ENCODE data around the gene KIAA0753.
A peak's percentile ranks its signal among the peaks of the same experiment; 100 is the strongest.

The KIAA0753 gene

DNA sequence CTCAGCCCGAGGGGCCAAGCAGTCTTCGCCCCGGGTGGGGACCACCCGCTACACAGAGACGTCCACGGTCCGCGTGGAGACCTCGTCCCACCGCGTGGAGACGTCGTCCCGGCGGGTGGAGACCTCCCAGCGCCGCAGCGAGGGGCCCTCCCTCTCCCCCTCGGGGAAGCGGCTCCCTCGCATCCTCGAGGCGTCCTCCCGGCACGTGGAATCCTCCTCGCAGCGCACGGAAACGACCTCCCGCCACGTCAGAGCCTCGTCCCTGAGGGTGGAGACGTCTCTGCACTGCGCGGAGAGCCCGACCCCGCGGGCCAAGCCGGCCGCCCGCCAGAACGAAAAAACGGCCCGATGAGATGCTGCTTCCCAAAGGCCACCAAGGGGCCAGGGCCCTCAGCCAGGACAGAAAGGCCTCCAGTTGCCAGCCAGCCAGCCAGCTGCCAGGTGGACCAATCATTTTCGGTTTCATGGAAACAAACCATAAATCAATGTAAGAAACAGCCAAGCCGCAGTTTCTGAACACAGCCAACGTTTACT lies 11.5 kb upstream of the KIAA0753 start:
- DNase-seq (ENCODE audit: low read depth), result no peak
- TF ChIP-seq, protein P1, sequence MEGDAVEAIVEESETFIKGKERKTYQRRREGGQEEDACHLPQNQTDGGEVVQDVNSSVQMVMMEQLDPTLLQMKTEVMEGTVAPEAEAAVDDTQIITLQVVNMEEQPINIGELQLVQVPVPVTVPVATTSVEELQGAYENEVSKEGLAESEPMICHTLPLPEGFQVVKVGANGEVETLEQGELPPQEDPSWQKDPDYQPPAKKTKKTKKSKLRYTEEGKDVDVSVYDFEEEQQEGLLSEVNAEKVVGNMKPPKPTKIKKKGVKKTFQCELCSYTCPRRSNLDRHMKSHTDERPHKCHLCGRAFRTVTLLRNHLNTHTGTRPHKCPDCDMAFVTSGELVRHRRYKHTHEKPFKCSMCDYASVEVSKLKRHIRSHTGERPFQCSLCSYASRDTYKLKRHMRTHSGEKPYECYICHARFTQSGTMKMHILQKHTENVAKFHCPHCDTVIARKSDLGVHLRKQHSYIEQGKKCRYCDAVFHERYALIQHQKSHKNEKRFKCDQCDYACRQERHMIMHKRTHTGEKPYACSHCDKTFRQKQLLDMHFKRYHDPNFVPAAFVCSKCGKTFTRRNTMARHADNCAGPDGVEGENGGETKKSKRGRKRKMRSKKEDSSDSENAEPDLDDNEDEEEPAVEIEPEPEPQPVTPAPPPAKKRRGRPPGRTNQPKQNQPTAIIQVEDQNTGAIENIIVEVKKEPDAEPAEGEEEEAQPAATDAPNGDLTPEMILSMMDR (IDR thresholded peaks at IDR 0.05; ENCODE audit: insufficient read depth, low read depth, low read length, missing control alignments), result no peak
- H3K4me3 ChIP-seq (ENCODE audit: low read length), result peak overlapping the region; percentile 100

DNA sequence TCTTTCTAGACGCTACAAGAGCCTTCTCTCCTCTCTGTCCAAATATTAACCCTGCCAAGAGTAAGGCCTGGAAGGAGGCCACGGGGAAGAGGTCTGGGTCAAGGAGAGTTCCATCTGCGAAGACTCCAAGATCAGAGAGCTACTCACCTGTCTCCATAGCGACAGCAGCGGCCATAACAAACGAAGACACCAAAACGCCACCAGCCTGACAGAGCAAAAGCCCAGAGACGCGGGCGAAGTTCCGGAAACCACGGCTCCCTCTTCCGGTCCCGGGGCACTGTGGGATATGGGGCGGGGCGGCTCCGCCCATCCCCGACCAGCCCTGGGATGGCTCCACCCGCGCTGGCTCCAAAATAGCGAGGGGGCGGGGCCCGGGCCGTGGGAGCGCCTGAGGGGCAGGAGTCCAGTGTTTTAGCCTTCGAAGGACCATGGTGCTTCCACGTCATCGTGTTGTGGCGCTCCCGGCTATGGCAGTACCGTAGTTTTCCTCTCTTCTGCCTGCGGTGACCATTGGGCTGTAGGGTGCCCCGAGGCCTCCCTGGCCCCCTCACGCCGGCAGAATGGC lies 10.9 kb upstream of the KIAA0753 start, which contains the start of the genes C17orf100 and MED31:
Gene C17orf100 (plus strand): TSS at position 409 of the 565 bp plus-strand sequence. CDS start 152 bp downstream, at position 561.
Gene MED31 (minus strand): TSS at position 252 of the 565 bp plus-strand sequence. CDS start 77 bp downstream, at position 175.
- DNase-seq (ENCODE audit: low read depth), result peak; percentile 94
- H3K4me3 ChIP-seq (ENCODE audit: low read length), result peak within 1 kb of the TSS; percentile 100
- TF ChIP-seq, protein P1 (IDR thresholded peaks at IDR 0.05; ENCODE audit: insufficient read depth, low read depth, low read length, missing control alignments), result no peak

DNA sequence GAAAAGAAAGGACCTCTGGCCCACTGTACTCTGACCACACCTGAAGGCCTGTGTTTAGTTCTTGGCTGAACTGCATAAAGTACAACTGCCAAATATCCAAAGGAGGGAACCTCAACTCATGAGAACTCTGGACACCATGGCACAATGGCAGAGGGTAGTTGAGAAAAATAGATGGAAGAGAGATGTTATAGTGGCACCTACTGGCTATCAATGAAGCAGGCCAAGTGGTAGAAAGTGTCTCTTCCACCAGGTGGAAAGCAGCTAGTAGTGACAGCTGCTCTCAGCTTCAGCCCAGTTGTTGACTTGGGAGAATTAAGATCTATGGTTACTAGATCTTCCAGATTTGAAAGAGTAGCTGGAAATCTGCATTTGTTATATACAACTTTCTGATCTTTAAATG lies 7.7 kb upstream of the KIAA0753 start:
- H3K4me3 ChIP-seq (ENCODE audit: low read length), result no peak overlapping the region
- TF ChIP-seq, protein P1 (IDR thresholded peaks at IDR 0.05; ENCODE audit: insufficient read depth, low read depth, low read length, missing control alignments), result peak; percentile 77
- peak; percentile 60 for DNase-seq (ENCODE audit: low read depth)

DNA sequence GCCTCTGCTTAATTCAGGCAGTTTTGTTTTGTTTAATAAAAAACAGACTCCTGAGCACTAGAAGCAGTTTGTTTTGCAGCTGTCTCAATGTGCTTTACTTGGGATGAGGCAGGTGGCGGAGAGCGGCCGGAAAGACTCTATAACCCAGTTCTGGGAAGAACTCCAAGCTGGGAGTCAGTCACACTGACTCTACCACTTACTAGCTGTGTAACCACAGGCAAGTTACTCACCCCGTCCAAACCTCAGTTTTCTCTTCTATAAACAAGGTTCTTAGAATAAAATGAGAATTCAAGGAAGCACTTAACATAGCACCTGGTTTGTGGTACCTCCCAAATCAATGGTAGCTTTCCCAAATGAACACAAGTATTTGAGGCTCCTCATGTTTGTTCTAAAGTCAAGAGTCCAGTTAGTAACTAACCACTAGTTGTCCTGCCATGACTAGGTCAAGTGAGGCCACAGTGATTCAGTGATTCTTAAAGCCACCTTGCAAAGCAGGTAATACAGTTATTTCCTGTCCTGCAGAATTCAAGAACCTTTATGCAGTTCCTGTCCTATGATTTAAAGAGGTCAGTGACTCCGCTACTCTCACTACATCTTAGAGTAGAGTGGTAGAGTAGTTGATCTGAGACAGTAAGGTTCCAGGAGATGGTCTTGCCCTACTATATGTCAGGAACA lies 3.1 kb upstream of the KIAA0753 start:
- DNase-seq (ENCODE audit: low read depth), result peak; percentile 86
- TF ChIP-seq, protein P1 (IDR thresholded peaks at IDR 0.05; ENCODE audit: insufficient read depth, low read depth, low read length, missing control alignments), result no peak
- H3K4me3 ChIP-seq (ENCODE audit: low read length), result peak overlapping the region; percentile 4

DNA sequence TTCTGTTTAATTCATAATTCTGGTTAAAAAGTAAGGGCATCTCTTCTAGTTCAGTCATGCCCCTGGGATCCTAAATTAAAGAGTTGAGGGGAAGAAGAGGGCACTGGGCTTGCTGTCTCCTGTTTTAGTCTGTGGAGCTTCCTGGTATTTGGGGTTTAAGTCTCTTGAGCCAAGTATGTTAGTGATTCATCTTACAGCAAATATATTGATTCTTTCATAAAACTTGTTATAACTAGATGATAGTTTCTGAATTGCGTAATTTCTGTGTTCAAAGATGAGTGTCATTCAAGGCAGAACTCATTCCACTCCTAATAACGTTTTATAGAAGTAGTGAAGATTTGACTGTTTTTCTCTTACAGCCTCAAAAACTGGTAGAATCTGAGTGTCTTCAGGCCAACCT lies 2.1 kb upstream of the KIAA0753 start:
- H3K4me3 ChIP-seq (ENCODE audit: low read length), result peak overlapping the region; percentile 96
- peak; percentile 87 for DNase-seq (ENCODE audit: low read depth)
- TF ChIP-seq, protein P1 (IDR thresholded peaks at IDR 0.05; ENCODE audit: insufficient read depth, low read depth, low read length, missing control alignments), result no peak

DNA sequence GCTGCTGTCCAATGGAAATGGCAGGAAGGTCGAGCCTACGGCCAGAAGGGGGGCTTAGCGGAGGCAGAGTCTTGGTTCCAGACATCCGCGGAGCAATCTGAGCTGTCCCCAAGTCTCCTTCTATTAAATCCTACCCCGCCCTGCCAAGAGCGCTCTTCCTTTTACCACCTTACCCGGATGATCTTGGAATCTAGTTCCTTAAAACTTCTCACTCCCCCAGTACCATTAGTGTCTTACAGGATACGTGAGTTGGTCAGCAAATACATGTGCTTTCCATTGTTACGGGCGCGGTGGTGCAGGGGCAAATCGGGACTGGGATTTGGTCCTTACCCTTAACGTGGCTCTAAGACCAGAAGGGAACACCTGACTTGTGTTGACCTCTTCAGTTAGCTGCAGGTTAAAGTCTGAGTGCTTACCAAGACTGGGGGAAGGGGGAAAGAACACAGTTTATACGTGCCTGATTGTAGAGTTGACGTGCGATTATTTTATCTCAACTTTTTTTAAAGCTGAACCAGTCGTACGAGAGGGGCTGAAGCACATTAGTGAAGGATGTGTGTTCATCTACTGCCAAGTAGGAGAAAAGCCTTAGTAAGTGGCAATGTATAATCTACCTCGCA lies 844 bp upstream of the KIAA0753 start:
- TF ChIP-seq, protein P1 (IDR thresholded peaks at IDR 0.05; ENCODE audit: insufficient read depth, low read depth, low read length, missing control alignments), result no peak
- peak; percentile 36 for DNase-seq (ENCODE audit: low read depth)

More for the DNA sequence above, 844 bp upstream of the KIAA0753 start:
- peak overlapping the region; percentile 96 for H3K4me3 ChIP-seq (ENCODE audit: low read length)

All from epithelial cell of esophagus (primary cell).